Endodermal cell (in vitro differentiated cells): ENCODE results near the gene COL23A1. TPM values are rescaled to one million over a fixed set of nuclear protein-coding genes. Genes with fewer than 3 reads are reported as not detected.
"Not testable (repeated sequence)": the region's sequence is repeated elsewhere in the genome, so short reads cannot be mapped to it uniquely, and the experiment has no call there.

ENCODE experiments used
- DNase-seq: peaks from one replicate; pipeline ENCODE4 v3.0.0-alpha.2; 2017
- H3K27ac ChIP-seq: 2 replicates; pipeline ENCODE4 v1.5.1; 2013; ENCODE audit warnings: mild to moderate bottlenecking, low read depth, low read length, moderate library complexity
- H3K27me3 ChIP-seq: 2 replicates; pipeline ENCODE4 v1.6.1; 2013; ENCODE audit warnings: mild to moderate bottlenecking, low read length, moderate library complexity; ENCODE audit not compliant: insufficient read depth, control insufficient read depth, poor library complexity, severe bottlenecking
- H3K36me3 ChIP-seq: 2 replicates; pipeline ENCODE4 v1.7.0; 2013; ENCODE audit warnings: mild to moderate bottlenecking, low read length, moderate library complexity; ENCODE audit not compliant: control insufficient read depth, insufficient read depth
- H3K4me1 ChIP-seq: one replicate; pipeline ENCODE4 v1.7.0; 2013; ENCODE audit warnings: low read length; ENCODE audit not compliant: control insufficient read depth, insufficient read depth
- H3K4me3 ChIP-seq: 2 replicates; pipeline ENCODE4 v1.5.1; 2013; ENCODE audit warnings: mild to moderate bottlenecking, low read length, moderate library complexity
- H3K9ac ChIP-seq: 2 replicates; pipeline ENCODE4 v1.6.1; 2013; ENCODE audit warnings: mild to moderate bottlenecking, low read length, moderate library complexity; ENCODE audit not compliant: poor library complexity, severe bottlenecking; ENCODE audit errors: extremely low read depth
- H3K9me3 ChIP-seq: 2 replicates; pipeline ENCODE4 v1.6.1; 2013; ENCODE audit warnings: mild to moderate bottlenecking, low read length, moderate library complexity; ENCODE audit not compliant: control insufficient read depth
- H3K27ac Mint-ChIP-seq: 2 replicates; pipeline ENCODE4 v1.8.0; 2020; ENCODE audit warnings: mixed read lengths
- H3K27me3 Mint-ChIP-seq: 2 replicates; pipeline ENCODE4 v1.8.0; 2021; ENCODE audit warnings: mild to moderate bottlenecking, mixed read lengths; ENCODE audit not compliant: insufficient read depth
- H3K36me3 Mint-ChIP-seq: 2 replicates; pipeline ENCODE4 v1.8.0; 2020; ENCODE audit warnings: low read depth, mixed read lengths
- H3K4me1 Mint-ChIP-seq: 2 replicates; pipeline ENCODE4 v1.8.0; 2020; ENCODE audit warnings: mixed read lengths
- H3K4me3 Mint-ChIP-seq: 2 replicates; pipeline ENCODE4 v1.8.0; 2020; ENCODE audit warnings: mild to moderate bottlenecking, moderate library complexity, mixed read lengths
- H3K9me3 Mint-ChIP-seq: 2 replicates; pipeline ENCODE4 v1.8.0; 2020; ENCODE audit warnings: mild to moderate bottlenecking, mixed read lengths
- WGBS, 2 experiments: methylation state at CpG; one replicate each; pipeline versions ENCODE4 v1.1.5 to v1.1.7; 2013; ENCODE audit warnings: missing lambda C conversion rate in 2 of 2, mixed read lengths in 1 of 2; ENCODE audit not compliant: insufficient coverage in 1 of 2, insufficient read length in 1 of 2; 5-methylcytosine and 5-hydroxymethylcytosine counted together
- total RNA-seq, 2 donors: library from RNA; stranded (reverse); fragmentation: NEBNext Ultra II Directional in 1 of 2; extraction: Animal tissue kit (Norgen Biotek cat#: 25700) in 1 of 2; gene quantifications; 2 replicates in 1 of 2; 3 replicates in 1 of 2; pipeline ENCODE4 v1.2.1, GENCODE V29; 2021
- TF ChIP-seq, protein P1 (sequence below): fragments of 200-600 bp; sonication (generic); conservative IDR thresholded peaks from 2 replicates; pipeline ENCODE4 v1.5.0; 2021; ENCODE audit warnings: antibody characterized with exemption, mild to moderate bottlenecking

COL23A1 gene
- total RNA-seq, 2 donors from 2014 or later = 50.2 to 71.3 TPM

DNA sequence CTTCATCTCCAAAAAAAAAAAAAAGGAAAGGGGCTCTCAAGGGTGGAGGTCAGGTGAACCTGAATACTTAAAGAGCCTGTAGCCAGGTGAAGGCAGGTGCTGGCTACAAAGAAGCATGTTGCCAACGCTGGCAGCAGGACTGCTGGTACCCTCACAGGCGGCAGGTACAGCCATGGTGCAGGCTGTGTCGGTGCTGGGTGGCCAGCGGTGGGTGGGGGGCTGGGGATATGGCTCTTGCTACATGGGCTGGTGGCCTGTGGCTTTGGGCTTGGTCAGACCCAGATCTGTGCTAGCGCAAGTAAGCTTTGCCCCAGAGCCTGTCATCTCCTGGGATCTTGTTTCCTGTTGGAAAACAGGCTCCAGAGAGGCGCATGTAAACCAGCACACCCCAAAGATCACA lies 271.3 kb downstream of the COL23A1 start:
- Histone ChIP-seq H3K9ac (no peak overlapping the region), H3K36me3 (no peaks in the 10 kb centered on the region), H3K4me3 (no peak overlapping the region), H3K27me3 (no peaks in the 10 kb centered on the region), H3K27ac (no peak overlapping the region), H3K9me3 (no peaks in the 10 kb centered on the region), H3K4me1 (no peaks in the 10 kb centered on the region)
- H3K36me3 Mint-ChIP-seq = no peaks in the 10 kb centered on the region
- TF ChIP-seq, protein P1, sequence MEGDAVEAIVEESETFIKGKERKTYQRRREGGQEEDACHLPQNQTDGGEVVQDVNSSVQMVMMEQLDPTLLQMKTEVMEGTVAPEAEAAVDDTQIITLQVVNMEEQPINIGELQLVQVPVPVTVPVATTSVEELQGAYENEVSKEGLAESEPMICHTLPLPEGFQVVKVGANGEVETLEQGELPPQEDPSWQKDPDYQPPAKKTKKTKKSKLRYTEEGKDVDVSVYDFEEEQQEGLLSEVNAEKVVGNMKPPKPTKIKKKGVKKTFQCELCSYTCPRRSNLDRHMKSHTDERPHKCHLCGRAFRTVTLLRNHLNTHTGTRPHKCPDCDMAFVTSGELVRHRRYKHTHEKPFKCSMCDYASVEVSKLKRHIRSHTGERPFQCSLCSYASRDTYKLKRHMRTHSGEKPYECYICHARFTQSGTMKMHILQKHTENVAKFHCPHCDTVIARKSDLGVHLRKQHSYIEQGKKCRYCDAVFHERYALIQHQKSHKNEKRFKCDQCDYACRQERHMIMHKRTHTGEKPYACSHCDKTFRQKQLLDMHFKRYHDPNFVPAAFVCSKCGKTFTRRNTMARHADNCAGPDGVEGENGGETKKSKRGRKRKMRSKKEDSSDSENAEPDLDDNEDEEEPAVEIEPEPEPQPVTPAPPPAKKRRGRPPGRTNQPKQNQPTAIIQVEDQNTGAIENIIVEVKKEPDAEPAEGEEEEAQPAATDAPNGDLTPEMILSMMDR = no peak
- no peaks in the 10 kb centered on the region for H3K4me1 Mint-ChIP-seq
- no peaks in the 10 kb centered on the region for H3K9me3 Mint-ChIP-seq
- no peak overlapping the region for H3K4me3 Mint-ChIP-seq
- DNase-seq = peak; percentile 18
- H3K27me3 Mint-ChIP-seq = no peaks in the 10 kb centered on the region
- H3K27ac Mint-ChIP-seq = peak overlapping the region; percentile 6
- WGBS, 2 experiments = 92 to 94% methylated on average over 2 to 6 of the region's 6 CpGs

DNA sequence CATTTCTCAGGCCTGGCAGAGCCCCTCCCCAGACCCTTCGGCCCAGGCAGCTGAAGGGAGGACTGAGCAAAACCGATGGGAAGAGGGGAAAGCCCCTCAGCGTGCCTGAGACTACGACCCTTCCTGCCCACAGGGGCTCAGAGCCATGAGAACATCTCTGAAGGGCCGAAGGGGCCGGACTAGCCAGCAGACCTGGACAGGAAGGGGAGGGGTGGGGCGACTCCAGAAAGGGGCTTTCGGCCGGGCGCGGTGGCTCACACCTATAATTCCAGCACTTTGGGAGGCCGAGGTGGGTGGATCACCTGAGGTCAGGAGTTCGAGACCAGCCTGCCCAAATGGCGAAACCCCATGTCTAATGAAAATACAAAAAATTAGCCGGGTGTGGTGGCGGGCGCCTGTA lies 271.8 kb downstream of the COL23A1 start:
- Histone ChIP-seq H3K27me3 (no peaks in the 10 kb centered on the region), H3K27ac (no peak overlapping the region), H3K4me3 (no peak overlapping the region), H3K9me3 (no peaks in the 10 kb centered on the region), H3K4me1 (no peaks in the 10 kb centered on the region), H3K9ac (no peak overlapping the region), H3K36me3 (no peaks in the 10 kb centered on the region)
- WGBS, 2 experiments = 94 to 95% methylated on average over 6 to 17 of the region's 17 CpGs
- no peaks in the 10 kb centered on the region for H3K4me1 Mint-ChIP-seq
- H3K4me3 Mint-ChIP-seq = no peak overlapping the region
- H3K27me3 Mint-ChIP-seq = no peaks in the 10 kb centered on the region
- H3K9me3 Mint-ChIP-seq = no peaks in the 10 kb centered on the region
- H3K27ac Mint-ChIP-seq = no peak overlapping the region
- TF ChIP-seq, protein P1 = no peak
- DNase-seq = peak; percentile 22
- no peaks in the 10 kb centered on the region for H3K36me3 Mint-ChIP-seq

DNA sequence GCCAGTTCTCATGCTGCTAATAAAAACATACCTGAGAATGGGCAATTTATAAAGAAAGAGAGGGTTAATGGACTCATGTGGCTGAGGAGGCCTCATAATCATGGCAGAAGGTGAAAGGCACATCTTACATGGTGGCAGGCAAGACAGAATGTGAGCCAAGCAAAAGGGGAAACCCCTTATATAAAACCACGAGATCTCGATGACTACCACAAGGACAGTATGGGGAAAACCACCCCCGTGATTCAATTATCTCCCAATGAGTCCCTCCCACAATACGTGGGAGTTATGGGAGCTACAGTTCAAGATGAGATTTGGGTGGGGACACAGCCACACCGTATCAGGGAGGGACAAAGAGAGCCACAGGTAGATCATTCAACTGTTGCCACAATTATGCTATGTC lies 272.5 kb downstream of the COL23A1 start:
- not testable (repeated sequence) for H3K9ac ChIP-seq, H3K9me3 ChIP-seq, H3K27me3 ChIP-seq, H3K4me3 ChIP-seq, H3K27me3 Mint-ChIP-seq, H3K4me3 Mint-ChIP-seq, H3K27ac Mint-ChIP-seq, H3K36me3 Mint-ChIP-seq, H3K36me3 ChIP-seq, H3K9me3 Mint-ChIP-seq, H3K4me1 ChIP-seq, H3K27ac ChIP-seq, H3K4me1 Mint-ChIP-seq
- peak; percentile 1 for DNase-seq
- WGBS, 2 experiments = 90 to 100% methylated on average over 3 to 5 of the region's 5 CpGs
